ENCODE data around the gene PYROXD2.
"Not testable (repeated sequence)": the region's sequence is repeated elsewhere in the genome, so short reads cannot be mapped to it uniquely, and the experiment has no call there.

PYROXD2 gene

DNA sequence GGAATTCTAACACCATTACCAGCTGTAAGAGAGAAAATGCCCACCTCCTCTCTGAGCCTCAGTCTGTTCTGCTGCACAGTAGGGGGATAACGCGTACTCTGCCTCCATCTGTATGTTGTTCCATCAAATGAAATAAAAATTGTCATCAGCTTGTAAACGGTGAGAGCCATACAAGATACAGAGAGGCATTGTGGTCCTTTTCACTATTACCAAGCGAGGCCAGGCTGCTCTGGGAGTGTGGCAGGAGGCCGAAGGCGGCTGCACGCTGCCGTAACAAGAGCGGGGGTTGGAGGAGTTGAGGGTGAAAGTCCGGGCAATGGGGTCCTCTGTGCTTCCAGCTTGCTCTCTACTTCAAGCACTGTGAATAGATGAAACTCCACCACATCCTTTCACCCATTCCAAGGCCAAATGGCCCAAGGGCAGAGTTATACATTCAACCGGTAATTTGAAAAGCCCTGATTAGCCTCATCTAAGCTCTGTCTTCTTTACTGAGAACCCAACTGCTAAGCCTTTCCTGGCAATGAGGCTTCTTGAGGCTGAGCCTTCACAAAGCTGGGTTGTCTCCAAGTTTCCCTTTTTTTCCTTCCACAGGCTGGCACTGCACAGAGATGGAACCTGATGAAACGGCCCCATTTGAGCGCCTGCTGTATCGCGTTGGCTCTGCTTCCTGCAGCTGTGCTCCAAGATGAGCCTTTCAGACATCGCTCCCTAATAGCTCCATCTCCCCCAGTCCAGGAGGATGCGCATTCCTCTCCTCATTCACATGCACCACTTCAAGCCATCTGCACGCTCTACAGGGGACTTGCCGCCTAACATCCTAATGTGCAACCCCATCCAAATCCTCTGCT is 47.2 kb downstream of the PYROXD2 start:
- no peak for DNase-seq (ENCODE audit: low read depth, low spot score)

DNA sequence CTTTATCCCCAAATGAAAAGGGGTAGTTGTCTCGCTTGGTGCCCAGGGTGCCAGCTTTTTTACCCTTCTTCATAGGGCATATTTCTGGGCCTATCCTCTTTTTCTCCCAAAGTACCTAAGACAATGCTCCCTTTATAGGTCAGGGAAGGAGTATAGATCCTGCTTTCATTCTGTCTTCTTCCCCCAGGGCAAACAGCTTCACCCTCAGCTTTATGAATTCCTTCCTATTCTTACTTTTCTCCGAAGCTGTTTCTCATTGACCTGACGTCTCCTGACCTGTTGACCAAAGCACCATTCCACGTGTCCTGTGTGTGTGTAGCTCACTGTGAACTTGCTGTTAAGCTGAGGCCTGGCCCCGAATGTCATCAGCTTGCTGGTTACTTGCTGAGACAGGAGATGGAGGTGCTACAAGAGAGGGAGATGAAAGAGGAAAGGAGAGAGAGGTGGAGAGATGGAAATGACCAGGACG is 48.9 kb downstream of the PYROXD2 start:
- no peak for DNase-seq (ENCODE audit: low read depth, low spot score)

DNA sequence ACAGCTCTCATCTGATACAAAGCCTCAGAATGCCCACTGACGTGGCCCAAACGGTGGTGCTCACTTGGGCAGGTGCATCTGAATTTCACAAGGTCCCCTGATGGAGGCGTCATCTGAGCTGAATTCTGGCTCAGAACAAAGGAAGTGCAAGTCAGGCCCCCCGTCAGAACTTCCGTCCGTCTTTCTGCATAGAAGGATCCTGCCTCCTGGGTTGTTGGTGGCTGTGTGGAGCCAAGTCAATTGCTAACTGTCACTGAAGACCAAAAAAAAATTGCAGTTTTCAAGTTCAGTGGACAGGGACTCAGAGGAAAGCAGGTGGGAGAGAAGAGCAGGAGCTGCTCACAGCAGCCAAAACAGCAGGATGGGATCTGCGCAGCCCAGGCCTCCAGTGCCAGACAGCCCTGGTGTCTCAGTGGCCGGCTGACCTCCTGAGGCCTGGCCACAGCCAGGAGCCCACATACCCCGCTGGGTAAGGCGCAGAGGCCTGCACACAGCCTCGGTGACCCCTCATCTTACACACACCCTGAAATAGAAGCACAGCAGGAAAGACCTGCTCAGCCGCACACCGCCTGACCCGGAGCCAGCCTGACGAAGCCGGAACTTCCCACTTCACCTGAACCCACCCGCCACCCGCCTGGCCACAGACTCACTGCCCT is 49.4 kb downstream of the PYROXD2 start:
- DNase-seq (ENCODE audit: low read depth, low spot score): no peak

DNA sequence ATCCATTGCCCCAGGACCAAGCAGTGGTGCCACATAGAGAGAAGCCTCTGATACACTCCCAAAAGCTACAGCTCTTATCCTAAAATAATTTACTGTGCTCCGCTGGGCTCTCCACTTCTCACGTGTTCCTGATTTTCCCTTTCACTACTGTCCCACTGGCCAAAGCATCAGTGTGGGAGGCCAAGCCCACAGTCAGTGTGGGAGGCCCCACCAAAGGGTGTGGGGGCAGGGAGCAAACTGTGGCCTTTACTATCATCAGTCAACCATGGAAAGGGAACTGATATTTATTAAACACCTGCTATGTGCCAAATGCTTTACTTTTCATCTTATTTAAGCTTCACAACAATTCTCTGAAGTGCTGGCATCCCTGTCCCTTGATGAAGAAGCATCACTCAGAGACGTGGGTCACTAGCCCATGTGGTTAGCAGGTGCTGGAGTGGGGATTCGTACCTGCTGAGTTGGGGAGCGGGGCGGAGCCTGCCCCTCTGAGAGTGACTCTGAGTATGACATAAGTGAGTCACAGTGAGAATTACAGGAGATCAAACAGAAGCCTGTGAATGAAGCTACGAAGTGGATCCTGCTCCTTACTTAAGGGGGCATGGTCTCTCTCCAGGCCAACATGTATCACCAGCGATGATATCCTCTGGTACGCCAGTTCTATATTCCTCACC is 50.4 kb downstream of the PYROXD2 start:
- DNase-seq (ENCODE audit: low read depth, low spot score): no peak

DNA sequence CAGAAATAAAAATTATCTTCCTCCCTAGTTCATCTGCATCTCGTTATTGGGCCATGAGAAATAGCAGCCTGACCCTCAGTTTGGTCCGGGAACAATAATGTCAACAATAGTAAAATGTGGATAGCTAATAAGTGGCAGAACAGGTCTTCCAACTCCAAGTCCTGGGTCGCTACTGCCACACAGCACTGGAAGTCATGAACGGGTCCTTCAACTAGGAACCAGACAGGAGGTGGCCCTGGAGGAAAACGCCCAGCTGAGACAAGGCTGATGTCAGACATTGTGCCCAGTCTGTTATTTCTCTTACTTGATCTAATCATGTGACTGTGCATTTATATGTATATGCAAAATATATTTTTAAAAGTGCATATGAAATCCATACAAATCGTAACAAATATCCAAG is 51.8 kb downstream of the PYROXD2 start:
- no peak for DNase-seq (ENCODE audit: low read depth, low spot score)

DNA sequence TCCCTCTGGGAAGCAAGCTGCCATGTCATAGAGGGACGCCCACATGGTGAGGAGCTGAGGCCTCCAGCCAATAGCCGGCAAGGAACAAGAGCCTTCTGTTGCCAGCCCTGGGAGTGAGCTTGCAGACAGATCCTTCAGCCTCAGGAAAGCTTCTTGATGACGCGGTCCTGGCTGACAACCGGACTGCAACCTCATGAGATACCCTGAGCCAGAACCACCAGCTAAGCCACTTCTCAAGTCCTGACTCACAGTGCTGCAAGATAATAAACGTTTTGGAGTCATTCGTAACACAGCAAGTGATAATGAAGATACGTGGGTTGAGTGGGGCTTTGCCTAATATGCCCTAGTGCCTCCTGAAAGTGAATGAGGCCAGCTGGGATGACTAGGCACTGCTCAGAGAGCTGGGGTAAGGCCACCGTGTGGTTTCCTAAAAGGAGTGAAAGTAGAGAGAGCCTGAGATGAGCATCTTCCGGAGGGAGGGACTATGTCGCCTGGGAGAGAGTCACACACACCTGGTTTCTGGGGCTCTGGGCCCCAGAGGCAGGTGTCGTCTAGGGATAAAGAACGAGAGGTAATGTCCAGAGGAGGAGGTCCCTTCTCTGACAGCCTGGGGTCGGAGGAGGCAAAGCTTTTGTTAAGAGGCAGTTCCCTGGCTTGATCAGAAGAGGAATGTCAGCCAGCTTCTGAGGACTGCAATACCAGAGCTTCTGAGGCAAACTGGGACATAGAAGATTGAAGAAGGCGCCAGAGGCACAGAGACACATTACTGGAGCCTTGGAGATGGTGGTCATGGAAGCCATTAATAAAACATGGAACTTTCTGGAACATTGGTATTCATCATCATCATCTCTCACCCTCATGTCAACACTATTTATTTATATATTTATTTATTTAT is 53.6 kb downstream of the PYROXD2 start:
- DNase-seq (ENCODE audit: low read depth, low spot score): no peak

DNA sequence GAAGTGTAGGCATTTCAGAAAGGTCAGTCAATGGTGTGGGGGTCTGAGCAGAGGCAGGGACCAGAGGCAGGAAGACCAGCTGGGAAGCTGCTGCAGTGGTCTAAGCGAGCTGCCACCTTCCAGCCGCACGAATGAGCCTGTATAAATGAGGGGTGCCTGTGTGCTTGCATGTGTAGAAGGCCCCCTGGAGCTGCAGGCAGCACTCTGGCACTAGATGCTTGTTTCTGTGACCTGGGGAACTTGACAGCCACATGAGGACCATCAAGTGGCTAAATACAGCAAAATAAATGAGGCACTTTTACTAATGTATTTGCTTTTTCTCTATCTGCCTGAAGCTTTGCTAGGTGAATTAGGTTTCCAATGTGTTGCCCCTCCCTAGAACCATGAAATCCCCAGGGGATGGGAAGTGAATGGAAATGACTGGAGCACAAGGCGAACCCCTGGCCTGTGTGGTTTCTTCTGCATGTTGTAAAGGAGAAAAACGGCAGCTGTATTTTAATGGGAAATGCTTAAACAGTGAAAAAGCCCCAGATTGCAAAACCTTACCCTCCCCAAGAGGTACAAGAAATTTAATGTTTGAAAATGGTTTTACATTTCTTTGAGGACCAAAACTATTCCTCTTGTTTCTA is 57.7 kb downstream of the PYROXD2 start:
- no peak for DNase-seq (ENCODE audit: low read depth, low spot score)

DNA sequence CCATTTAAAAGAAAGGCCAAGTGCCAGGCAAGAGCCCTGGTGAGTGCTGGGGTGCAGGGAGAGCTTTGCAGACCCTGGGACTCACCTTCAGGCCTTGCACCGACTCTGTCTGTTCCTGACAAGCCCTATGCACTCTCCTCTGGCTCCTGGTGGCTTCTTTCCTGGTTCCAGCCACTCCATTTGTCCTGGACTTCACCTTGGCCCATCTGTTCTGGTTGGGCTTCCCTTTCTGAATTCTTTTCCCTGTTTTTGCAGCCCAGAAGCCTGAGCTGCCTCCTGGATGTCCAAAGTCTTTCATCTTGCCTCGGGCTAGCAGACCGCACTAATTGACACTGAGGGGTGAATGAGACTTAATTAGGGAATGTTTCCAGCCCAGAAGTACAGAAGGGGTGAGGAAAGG is 60.5 kb downstream of the PYROXD2 start:
- DNase-seq (ENCODE audit: low read depth, low spot score): no peak

DNA sequence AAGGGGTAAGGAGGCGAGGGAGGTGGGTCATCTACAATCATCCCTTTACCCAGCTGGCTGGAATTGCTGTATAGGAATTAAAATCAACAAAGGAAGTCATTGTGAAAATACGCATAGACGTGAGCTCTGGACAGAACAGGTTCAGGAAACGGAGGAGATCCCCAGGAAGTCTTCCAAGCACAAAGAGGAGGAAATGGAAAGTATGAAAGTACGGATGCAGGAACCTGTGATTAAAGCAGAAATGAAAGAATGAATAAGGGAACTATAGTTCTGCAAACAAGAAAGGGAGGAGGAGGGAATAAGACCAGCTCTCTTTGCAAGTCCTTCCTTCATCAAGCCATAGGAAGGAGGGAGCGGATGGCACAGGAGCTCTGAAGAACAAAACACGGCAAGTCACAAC is 61.8 kb downstream of the PYROXD2 start:
- no peak for DNase-seq (ENCODE audit: low read depth, low spot score)

DNA sequence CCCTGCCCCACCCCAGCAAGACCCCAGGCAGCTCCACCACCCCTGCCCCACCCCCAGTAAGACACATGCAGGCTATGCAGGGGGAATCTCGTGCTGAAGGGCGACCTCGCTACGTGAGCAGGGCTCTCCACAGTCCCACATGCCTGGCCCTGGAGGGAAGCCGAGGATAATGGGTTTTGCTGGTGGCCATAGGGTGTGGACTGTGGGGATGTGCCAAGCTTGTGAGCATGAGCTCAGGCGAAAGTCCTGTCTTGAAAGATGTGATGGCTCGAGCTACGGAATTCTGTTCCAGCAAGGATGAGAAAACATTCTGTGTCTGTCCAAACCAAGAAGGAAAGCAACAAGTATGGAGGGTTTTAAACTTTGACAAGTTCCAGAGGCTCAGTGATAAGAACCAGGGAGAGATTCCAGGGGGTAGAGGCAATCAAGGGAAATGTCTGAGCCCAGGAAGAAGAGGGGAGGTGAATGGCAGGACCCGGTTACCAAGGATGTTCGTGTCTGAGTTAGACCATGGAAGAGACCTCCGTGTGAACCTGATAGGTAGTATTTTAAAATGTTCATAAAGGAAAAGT is 63.1 kb downstream of the PYROXD2 start:
- DNase-seq (ENCODE audit: low read depth, low spot score): no peak

DNA sequence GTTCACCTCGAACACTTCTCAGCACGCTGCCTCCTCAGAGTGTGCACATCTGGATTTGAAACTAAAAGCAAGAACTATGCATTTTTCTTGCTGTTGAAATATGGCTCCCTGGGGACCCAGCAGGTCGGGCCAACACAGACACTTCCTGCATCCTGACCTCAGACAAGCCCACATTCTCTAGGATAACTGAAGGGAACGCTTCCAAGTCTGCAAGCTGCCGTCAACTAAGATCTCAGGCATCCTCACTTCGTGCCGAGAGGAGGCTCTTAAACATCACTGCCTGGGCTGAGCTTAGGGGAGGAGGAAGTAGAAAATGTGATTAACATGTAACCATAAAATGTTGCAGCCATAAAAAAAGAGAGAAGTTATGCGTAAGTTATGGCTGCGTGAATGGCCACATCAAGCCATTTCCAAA is 65.5 kb downstream of the PYROXD2 start:
- no peak for DNase-seq (ENCODE audit: low read depth, low spot score)

DNA sequence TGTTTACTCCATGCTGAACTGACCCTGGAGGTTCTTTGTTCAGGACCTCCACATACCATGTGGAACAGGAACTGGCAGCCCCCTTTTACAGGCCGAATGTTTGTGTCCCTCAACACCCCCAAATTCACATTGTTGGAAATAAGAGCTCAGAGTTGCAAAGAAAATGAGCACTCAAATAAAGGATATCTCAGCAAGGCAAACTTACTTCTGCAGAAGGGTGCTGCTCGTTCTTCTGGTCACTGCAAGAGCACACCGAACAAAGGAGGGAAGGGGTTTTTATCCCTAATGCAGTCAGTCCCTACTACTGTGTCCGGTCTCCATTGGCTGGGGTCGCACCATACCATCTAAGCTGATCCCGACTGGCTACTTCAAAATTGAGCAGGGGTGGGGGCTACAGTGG is 68.1 kb downstream of the PYROXD2 start:
- no peak for DNase-seq (ENCODE audit: low read depth, low spot score)

DNA sequence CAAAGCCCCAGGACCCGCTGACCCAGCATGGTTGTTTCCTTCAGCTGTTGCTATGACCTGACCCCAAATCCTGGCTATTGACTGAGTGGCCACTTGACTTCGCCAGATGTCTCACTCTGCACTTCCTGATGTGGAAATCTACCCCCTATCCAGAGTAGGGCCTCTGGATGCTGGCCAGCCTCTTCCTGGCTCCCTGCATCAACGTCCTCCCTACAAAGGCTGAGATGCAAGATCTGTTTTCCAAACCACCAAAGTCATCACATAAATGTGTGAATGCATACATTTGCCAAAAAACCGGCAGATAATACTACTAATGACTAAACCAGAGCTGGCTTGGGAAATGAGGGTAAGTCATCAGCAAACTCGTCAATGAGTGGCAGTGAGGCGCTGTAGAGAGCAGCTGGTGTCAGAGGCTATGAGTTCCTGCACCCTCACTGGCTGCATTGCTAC is 70.4 kb downstream of the PYROXD2 start:
- DNase-seq (ENCODE audit: low read depth, low spot score): no peak

DNA sequence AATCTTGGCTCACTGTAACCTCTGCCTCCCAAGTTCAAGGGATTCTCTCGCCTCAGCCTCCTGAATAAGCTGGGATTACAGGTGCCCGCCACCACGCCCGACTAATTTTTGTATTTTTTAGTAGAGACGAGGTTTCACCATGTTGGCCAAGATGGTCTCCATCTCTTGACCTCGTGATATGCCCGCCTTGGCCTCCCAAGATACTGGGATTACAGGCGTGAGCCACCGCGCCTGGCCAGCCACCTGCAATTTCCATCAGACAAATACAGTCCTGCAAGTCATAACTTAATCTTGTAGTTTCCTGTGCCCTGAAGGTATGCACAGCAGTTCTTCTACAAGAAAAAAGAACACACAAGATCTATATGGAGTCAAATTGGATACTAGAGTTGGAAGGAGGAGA is 73.3 kb downstream of the PYROXD2 start:
- DNase-seq (ENCODE audit: low read depth, low spot score): not testable (repeated sequence)

DNA sequence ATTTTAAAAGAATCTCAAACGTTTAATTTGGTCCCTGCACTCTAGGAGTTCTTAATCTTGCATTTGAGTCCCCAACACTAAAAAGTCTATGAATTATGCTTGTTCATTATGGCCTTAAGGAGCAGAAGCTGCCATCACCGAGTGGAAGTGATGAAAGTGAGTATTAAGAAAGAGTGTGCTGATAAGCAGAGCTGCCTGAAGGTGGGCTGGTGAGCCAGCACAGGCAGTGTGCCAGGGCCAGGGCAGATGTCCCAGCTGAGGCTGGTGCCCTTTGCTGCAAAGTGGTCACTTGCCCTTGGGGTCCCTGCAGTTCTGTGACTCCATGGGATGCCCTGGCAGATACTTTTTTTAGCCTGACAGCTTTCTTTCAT is 74.1 kb downstream of the PYROXD2 start:
- no peak for DNase-seq (ENCODE audit: low read depth, low spot score)

DNA sequence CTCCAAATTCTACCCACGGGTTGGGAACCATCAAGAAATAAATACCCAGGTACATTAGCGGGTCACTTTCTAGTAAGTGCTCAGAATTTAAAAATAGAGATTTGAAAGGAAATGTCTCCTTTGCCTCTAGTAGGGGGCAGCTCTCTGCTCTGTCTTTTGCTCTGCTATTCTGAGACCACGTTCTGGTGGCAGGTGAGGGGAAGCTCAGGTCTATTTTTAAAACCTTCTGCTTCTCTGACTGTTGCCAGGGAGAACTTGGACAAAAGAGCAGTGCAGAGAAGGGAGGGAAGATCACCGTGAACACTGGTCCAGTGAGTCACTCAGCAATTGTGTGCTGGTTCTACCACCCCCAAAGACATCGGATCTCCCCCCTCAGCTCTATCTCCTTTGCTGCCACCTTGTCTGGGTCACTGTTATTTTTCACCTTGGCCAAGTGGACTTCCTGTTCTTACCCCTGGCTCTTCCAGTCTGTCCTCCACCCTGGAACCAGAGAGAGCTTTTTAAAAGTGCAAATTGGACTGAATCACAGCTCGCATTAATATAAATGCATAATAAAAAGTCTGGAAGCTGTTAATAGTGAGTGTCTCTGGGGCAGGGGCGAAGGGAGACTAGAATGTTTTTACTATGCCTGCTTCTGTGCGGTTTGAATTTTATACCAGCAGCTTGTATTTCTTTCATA is 74.6 kb downstream of the PYROXD2 start:
- DNase-seq (ENCODE audit: low read depth, low spot score): no peak

DNA sequence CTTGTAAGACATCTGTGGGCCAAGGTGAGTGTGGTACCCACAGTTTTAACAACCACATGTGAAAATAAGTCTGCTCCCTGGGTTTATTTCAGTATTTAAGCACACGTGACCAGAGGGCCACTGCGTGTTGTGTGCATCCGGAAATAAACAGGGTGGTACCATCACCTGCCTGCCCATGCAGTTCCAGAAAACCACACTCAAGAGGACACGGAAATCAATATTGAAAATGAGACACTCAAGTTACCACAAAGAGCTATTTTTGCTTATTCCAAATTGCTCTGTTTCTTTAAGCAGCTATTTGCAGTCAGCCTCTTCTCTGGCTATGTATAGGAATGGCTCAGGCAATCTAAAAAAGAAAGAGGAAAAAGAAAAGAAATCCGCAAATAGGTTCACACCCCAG is 75.2 kb downstream of the PYROXD2 start:
- no peak for DNase-seq (ENCODE audit: low read depth, low spot score)

DNA sequence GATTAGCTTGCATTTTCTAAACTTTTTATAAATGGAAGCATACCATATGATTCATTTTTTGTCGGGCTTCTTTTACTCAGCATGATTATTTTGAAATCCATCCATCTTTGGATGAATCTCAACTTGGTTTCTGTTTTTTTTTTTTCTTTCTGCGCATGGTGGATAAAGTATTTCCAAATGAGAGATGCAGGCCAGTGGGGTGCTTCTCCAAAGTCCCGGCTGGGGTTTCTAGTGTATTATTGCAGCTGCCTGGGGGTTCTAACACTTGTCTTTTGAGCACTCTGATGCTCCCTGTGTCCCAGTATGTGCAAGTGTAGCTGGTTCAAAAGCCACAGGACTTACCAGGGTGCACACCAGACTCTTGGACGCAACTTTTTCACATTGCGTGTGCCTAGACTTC is 76.1 kb downstream of the PYROXD2 start:
- DNase-seq (ENCODE audit: low read depth, low spot score): no peak

DNA sequence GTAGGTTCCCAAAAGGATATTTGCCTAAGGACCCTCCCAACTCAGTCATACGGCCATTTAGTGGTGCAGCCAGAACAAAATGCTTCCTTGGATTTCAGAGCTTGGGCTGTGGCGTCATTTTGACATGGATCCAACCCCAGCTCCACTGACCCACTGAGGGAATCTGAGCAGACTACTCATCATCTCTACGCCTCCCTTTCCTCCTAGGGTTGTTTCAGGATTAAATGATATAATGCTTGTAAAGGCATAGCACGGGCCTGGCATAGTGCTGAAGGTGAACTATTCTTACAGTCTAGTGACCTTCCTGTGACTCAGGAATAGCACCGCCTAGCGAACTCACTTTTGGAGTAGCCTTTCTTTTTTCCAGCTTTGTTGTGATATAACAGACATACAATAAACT is 76.7 kb downstream of the PYROXD2 start:
- DNase-seq (ENCODE audit: low read depth, low spot score): no peak

DNA sequence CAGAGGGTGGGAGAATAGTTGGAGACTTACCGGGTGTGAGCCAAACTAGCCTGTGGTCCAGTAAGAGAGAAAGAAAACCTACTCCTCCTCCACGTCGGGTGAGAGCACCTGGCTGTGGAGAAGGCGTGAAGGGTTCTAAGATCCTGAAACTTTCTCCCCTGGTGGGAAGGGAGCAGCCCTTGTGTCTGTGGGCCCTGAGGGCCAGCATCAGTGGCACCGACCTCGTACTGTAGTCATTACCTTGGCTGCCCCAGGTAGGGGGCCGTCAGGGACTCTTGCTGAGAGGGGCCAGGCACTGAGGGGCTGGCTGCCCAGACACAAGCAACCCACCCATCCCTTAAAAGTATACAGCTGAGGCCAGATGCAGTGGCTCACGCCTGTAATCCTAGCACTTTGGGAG is 77.5 kb downstream of the PYROXD2 start:
- no peak for DNase-seq (ENCODE audit: low read depth, low spot score)
